HG02759 (cell line): Measurements from ENCODE around the gene CYTH1.

Experiments used
- ATAC-seq: cut with Tn5 transposase; IDR thresholded peaks from one replicate; pipeline ENCODE4 v1.9.1; 2021; ENCODE audit warnings: mild to moderate bottlenecking, moderate library complexity; ENCODE audit not compliant: unreplicated experiment

The CYTH1 gene

GRCh38 chr17:78629436-78629995 is 152.6 kb downstream of the CYTH1 start:
- no peak for ATAC-seq

- no peak for ATAC-seq
These were observed 153.3 kb downstream of the CYTH1 start for GRCh38 chr17:78628547-78629435.

GRCh38 chr17:78624324-78625151 is 157.5 kb downstream of the CYTH1 start:
- ATAC-seq: no peak
